Activated CD8-positive, alpha-beta memory T cell treated with anti-CD3 and anti-CD28 coated beads, Interleukin-2, amount 50 U/mL, for 24 hours (primary cell): Measurements from ENCODE around the gene NEU2.

Experiments used
- DNase-seq: peaks from one replicate; pipeline ENCODE4 v3.0.0-alpha.2; 2020; ENCODE audit errors: extremely low read depth

NEU2 gene

DNA sequence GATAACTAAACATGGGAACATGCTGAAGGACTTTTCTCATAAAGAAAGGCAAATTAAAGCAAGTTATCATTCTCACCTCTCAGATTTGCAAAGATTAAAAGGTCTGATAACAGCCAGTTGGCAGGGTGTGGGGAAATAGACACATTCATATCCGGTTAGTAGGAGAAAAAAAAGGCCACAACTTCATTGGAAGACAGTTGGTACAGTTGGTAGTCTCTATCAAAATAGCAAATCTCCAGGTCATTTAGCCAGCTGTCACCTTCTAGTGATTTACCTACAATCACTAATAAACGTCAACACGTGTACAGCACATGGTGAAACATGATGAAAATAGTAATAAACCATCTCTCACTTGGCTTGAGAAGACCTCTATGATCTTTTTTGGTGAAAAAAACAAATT lies 44.3 kb downstream of the NEU2 start:
- no peak for DNase-seq

DNA sequence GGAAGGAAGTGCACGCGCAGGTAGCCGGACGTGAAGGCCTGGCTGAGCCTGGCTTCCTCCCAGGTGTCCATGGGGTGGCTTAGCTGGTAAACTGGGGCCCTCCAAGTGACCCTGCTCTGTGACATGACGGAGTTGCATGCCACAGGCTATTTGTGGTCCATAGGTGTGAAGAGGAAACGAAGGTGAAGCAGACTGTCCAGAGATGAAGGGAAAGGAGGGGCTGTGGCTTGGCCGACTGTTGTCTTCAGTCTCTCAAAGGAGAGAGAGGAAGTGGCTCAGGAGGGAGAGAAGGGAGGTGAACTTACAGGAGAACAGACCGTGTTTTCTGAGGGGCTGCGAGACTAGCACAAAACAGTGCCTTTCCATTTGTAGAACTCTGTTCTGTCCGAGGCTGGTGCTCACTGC lies 47.0 kb downstream of the NEU2 start:
- no peak for DNase-seq

DNA sequence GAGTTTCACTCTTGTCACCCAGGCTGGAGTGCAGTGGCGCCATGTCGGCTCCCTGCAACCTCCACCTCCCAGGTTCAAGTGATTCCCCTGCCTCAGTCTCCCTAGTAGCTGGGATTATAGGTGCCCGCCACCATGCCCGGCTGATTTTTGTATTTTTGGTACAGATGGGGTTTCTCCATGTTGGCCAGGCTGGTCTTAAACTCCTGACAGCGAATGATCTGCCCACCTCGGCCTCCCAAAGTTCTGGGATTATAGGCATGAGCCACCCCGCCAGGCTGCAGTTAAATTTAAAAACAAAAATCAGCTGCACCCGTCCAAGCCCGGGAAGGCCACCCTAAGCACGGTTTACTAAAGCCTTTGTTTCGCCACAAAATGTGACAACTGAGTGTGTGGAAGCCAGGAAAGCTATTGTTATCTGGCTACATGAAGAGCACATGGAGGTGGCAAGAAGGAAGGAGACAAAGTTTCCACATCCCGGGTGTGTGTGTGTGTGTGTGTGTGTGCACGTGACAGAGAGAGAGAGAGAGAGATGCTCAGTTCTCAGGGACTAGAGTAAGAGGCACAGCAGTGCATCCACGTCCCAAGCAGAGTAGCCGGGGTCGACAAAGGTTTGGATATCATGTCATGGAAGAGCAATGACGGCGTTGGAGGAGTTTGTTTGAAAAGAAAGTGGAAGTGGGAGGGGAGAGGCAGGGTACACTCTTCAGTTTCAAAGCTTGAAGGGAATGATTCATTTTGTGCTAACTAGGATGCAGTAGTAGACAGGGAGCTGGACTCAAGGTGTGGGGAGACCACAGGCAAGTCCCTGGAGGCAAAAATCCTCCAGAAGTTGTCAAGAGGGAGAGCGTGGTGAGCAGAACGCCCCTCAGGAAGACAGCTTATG lies 47.7 kb downstream of the NEU2 start:
- no peak for DNase-seq

DNA sequence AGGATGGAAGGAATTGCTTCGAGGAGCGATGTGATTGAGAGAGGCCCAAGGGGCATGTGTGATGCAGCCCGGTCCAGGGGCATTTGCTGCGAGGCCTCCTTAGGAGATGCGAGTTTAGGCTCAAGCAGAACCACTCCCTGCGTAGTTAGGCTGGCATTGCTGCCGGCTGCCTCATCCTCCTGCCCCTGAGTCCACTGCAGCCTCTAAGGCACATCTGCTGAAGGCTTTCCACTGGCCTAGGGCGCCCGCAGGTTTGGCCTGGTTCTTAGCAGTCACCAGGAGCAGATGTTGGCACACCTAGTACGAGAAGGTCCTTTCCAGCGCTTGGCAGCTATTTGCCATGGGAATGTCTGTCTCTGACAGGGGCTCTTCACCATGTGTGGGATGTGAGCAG lies 48.4 kb downstream of the NEU2 start:
- DNase-seq, result no peak

DNA sequence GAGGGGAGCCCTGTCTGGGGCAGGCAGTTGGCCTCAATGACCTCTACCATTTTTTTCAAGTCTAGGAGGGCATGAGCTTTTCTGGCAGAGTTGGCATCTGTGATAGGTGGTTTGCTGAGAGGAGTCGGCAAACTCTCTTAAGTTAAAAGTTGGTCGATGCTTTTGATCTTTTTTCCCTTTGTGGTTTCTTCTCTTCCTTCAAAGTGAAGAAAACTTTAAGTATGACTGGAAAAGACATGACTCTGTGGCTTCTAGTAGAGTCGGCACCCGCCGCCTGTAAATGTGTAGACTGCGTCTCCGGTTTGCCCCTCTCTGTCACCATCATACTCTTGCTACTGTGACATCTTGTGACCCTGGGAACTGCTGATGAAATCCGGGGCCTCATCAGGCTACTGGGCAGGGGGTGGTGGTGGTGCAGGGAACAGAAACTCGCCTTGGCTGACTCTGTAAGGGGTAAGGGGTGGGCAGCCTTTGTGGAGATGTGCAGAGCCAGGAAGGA lies 48.8 kb downstream of the NEU2 start:
- DNase-seq, result no peak

DNA sequence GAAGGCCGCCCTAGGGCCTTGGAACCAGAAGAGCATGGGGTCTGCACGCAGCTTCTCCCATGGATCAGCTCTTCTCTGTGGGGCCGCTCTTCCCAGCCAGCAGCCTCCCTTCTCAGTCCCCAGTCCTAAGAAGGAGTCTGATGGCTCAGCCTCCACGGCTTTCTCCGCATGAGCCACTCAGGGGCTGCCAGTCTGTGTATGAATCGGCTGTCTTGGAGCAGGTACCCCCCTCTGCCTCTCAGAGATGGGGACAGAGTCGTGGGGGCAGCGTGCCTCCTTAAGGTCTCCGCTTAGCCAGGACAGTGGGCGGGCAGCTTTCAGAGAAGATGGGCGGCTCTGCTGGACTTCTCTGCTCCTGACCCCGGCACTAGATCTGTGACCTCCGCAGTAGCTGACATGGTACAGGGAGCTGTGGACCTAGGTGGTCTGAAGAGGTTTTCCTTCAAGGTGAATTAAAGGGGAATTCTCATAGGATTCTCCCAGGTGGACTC lies 49.3 kb downstream of the NEU2 start:
- DNase-seq, result no peak

DNA sequence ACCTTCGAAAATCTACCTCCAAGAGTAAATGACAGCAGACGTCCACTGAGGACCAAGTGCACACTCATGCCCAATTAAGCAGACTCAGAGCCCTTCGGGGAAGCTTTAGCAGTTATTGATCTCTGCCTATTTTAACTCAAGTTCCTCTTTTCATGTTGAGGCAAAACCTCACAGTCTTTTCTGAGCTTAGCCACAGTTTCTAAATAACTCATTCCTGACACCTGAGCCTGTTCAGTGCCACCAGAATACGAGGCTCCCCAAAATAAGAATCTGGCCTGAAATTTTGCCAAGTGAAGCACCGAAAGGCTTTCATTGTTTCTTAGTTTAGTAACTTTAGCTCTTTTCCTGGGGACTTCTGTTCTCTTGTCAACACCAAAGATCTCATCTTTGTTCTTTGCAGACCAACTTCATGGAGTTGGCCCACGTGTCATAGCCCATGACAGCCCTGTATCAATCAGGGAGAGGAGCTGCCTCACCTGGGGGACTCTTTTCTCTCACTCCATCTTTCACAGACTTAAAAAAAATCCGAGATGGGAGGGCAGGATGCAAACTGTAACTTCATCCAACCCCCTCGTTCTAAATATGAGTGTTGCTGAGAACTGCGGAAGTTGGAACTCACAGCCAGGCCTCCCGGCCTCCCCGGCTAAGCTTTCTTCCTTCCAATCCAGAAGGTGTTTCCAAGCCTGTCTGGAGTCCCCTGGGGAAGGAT lies 49.9 kb downstream of the NEU2 start:
- no peak for DNase-seq

DNA sequence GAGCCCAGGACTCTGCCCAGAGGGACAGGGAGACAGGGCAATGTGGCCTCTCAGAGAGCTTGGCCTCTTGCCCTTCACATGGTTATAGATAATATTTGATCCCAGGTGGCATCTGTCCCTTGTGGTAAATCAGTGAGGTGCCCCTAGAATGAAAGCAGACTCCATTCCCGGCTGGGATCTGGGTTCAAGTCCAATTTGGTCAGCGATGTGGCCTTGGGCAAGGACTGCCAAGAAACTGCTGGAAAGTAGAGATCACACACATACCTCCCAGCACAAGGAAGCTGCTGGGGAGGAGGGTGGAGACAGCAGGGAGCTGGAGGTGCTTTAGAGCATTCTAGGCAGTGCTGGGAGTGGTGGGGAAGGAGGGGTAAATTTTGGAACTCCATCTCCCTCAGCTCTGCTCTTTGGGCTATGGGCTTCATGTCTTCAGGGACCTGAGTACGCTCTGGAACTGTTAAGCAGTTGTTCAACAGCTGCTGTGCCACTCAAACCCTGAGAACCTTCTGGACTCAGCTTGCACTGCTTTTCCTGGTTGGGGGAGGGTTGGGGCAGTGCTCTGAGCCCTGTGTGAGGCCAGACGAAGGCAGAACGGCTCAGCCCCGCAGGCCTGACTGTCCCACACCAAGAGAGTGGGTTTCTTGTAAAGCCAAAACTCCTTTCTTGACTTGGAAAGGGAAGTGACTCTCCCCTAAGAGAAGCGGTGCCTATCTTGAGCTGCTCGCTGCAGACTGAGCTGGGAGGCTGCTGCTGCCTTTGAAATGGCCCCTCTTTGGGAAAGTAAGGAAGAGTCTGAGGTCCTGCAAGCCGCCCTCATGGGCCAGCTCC lies 50.7 kb downstream of the NEU2 start:
- DNase-seq, result no peak

DNA sequence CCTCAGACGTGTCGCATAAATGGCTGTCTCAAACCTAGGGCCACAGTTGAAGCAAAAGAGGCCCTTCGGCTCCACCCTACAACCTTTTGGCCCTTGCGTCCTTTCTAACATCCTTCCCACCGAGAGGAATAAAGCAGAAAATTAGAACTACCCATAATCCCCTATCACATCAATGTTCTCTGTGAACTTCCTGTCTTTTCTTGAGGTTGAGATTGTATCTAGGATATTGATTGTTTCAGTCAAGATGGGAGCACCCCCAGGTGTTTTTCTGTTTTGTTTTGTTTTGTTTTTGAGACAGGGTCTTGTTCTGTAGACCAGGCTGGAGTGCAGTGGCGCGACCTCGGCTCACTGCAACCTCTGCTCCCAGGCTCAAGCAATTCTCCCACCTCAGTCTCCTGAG lies 51.3 kb downstream of the NEU2 start:
- DNase-seq, result no peak

DNA sequence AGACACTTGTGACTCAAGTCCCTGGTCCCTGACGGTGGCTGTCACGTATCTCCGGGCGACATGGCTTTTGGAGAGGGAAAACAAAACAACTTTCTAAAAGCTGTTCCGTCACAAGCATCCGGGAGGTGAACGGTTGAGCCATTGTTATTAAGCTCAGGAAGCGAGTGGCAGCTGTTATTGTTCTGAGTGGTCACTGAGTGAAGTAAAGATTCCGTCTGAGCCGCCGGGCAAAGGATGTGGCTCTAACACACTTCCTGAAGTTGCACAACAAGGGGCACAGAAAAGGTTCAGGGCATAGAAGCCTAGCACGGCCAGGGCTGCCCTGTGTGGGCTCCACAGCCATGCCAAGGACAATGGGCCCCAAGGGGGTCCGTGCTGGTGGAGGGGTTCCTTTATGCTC lies 52.0 kb downstream of the NEU2 start:
- DNase-seq, result no peak
